Measurements from ENCODE around the gene ZMYND10.
A peak's percentile ranks its signal among the peaks of the same experiment; 100 is the strongest.

The ZMYND10 gene

DNA sequence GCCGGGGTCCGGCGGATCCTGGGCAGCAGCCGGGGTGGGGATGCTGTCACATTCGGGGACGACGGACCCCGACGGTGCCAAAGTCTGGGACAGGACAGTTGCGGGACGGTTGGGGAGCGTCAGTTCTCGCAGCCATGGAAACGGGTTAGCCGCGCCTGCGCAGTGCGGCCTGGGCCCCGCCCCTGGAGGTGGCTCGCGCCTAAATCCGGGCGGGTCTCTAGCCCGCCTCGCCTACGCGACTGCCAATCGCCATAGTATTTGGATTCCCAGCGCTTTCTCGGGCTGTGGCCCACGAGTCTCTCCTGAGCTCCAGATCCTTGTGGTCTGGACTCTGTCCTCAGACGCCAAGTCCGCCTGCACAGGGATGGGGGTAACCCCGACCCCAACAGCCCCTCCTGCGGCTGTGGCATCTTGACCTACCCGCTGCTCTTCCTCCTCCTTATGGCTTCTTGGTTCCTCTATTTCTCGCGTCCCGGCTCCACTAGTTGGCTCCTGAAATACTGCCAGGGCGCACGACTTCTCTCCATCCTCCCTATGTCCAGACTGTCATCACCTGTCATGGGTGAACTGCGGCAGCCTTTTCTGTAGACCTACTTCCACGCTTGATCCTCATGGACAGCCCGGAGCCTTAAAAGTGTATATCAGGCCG, at the start of gene ZMYND10:
Gene ZMYND10, minus strand, starts transcription at position 147 of the 649 bp plus-strand sequence. CDS start 153 bp downstream, outside the sequence.
- Mint-ChIP-seq H3K9me3 (ENCODE audit: low read depth) (no peaks in the 10 kb centered on the region), H3K27ac (no peak within 1 kb of the TSS), H3K27me3 (no peaks in the 10 kb centered on the region), H3K4me1 (ENCODE audit: low read depth) (peaks cover 54% of the 10 kb centered on the region), H3K36me3 (no peaks in the 10 kb centered on the region), H3K4me3 (peak within 1 kb of the TSS; percentile 62)

DNA sequence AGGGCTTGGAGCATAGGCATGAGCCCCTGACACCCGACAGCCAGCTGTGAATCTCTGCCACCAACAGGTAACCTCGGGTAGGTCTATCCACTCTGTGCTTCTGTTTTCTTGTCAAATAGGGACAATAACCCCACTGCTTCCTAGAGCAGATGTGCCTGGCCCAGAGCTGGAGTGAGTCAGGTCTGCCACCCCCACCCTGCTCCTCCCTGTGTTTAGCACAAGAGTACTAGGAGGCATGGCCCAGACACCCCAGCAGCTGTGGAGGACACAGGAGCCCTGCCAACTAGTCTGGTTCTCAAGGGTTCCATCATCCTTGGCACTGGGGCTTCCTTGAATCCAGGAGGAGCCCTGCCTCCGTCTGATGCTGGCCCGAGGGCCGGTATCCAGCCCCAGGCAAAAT, 47.5 kb upstream of the ZMYND10 start:
- Mint-ChIP-seq H3K27me3 (no peaks in the 10 kb centered on the region), H3K36me3 (no peaks in the 10 kb centered on the region), H3K9me3 (ENCODE audit: low read depth) (no peaks in the 10 kb centered on the region), H3K4me1 (ENCODE audit: low read depth) (no peaks in the 10 kb centered on the region), H3K4me3 (no peak overlapping the region), H3K27ac (no peak overlapping the region)

DNA sequence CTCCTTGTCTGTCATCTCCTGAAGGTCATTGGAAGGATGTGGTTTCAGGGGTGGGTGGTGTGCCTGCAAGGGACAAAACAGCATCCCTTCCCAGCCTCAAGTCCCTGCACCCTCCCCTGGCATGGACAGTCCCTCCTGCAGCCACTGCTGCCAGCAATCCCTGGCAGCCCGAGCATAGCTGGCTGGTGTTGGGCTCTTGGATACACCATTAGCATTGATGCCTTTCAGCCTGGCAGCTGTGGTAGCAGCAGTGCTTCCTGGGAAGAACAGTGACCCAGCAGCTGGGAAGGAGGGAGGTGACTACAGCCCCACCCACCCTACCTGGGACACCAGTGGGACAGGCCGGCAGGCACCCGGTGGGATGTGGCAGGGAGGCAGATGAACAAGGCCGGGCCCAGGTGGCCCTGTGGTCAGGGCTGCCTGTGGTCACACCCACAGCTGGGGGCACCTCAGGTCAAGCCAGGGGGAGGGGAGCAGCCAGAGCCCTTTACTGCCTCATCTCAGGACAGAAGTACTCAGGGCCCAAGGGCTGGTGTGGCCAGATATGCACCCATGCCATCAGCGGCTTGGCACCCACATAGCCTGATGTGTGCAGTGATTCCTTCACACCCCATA, 46.7 kb upstream of the ZMYND10 start:
- no peaks in the 10 kb centered on the region for H3K36me3 Mint-ChIP-seq
- H3K27me3 Mint-ChIP-seq: no peaks in the 10 kb centered on the region
- H3K4me1 Mint-ChIP-seq (ENCODE audit: low read depth): no peaks in the 10 kb centered on the region
- H3K9me3 Mint-ChIP-seq (ENCODE audit: low read depth): no peaks in the 10 kb centered on the region
- H3K4me3 Mint-ChIP-seq: no peak overlapping the region
- H3K27ac Mint-ChIP-seq: no peak overlapping the region

DNA sequence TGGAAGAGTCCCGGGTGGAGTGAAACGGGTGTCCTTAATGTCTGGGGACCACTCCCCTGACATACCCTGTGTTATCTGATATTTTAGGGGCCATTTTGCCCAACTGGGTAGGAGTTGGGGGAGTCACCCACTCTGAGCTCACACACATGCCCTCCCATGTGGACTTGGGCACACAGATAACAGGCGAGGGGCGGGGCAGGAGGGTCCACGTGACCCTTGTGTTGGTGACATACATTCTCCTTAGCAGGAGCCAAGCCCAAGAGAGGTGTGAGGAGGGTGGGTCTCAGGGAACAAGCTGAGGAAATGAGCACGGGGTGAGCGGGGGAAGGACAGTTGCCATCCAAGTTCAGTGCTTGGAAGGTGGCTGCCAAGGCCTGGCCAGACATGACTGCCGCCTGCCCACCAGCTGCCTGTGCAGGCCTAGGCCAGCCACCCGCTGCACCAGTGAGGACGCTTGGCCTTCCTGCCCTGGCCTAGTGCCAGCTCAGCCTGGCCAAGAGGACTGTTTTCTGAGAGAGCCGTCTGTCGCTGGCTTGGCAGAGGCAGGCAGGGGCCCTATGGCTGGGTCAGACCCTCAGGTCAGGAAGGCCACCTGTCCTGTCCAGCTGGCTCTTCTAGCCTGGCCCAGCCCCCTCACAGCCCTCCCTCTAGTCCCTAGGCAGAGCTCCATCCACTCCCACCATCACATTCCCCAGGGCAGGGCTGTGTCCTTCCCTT, 45.1 kb upstream of the ZMYND10 start:
- H3K4me3 Mint-ChIP-seq: no peak overlapping the region
- H3K36me3 Mint-ChIP-seq: no peaks in the 10 kb centered on the region
- H3K27ac Mint-ChIP-seq: no peak overlapping the region
- no peaks in the 10 kb centered on the region for H3K4me1 Mint-ChIP-seq (ENCODE audit: low read depth)
- no peaks in the 10 kb centered on the region for H3K27me3 Mint-ChIP-seq
- no peaks in the 10 kb centered on the region for H3K9me3 Mint-ChIP-seq (ENCODE audit: low read depth)

DNA sequence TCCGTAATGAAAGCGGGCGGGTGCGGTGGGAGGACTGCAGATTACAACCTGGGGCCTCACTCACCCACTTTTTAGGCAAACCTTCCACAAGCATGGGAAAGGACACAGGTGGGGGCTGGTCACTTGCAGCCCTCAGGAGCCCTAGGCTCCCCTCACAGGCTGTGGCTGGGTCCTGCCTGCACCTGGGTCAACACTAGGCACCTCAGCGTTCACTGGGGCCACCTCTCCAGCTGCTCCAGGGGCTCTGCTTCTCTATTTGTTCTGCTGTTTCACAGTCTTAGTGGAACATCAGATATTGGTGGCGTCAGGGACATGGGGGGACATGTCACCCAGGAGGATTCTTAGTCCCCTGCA, 43.9 kb upstream of the ZMYND10 start:
- no peaks in the 10 kb centered on the region for H3K4me1 Mint-ChIP-seq (ENCODE audit: low read depth)
- H3K4me3 Mint-ChIP-seq: no peak overlapping the region
- H3K27ac Mint-ChIP-seq: no peak overlapping the region

DNA sequence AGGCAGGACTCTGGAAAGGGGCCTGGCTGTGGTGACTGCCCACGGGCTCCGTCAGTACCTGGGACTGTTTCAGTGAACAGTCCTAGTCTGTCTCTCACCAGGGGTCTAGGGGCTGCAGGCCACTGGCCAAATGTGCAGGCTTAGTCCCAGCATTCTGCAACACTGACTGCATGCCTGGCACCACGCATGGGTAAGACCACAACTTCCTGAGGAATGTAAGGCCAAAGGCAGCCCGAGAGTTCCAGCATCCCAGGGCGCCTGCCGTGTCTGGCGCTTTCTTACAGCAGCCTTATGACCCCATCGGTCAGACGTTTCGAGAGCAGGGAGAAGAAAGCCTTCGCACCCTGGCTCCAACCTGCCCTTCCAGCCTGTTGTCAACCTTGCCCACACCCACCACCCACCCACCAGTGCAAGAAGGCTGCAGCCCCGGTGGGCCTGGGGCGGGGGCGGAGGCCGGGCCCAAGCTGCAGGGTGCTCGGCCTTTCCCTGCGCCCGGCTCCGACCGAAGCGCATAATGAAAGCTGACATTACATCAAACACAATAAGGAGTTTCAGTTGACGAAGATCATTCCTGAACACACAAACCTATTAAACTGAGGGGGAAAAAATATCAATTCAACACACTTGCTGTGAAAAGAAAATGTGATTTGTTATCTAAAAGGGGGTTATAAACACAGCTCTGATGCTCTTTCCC, 43.3 kb upstream of the ZMYND10 start:
- Mint-ChIP-seq H3K4me1 (ENCODE audit: low read depth) (no peaks in the 10 kb centered on the region), H3K27ac (no peak overlapping the region), H3K27me3 (no peaks in the 10 kb centered on the region), H3K4me3 (no peak overlapping the region), H3K36me3 (no peaks in the 10 kb centered on the region), H3K9me3 (ENCODE audit: low read depth) (no peaks in the 10 kb centered on the region)

More for the DNA sequence above, 43.9 kb upstream of the ZMYND10 start:
- no peaks in the 10 kb centered on the region for H3K27me3 Mint-ChIP-seq
- no peaks in the 10 kb centered on the region for H3K9me3 Mint-ChIP-seq (ENCODE audit: low read depth)
- no peaks in the 10 kb centered on the region for H3K36me3 Mint-ChIP-seq

DNA sequence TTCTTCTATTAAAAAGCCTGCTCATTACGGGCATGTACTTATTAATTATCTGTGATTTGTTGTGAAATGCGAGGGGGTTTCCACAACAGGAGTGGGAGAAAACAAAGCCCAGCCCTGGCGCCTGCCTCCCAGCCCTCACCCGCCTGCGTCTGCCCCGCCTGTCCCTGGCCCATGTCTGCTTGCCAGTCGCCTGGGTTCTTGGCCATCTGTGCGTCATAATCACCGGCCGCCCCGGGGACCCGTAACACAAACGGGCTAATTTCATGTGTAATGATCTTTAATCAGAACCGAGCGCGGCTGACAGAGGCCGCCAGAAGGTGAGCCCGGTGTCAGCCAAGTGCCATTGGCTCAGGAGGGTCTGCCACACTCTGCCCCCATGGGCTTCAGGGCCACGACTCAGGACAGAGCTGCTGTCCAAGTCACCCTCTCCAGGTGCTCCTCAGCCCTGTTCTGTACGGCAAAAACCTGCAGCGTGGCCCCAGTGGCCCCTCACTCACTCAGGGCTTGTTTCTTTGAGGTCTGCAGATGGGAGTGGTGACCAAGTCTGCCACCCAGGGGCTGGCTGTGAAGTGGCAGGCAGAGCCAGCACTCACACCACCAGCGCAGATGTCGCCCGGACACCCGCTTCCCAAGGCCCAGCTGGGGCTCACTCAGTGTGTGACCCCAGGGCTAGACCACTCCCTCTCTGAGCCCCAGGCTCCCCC, 42.6 kb upstream of the ZMYND10 start:
- Mint-ChIP-seq H3K4me3 (no peak overlapping the region), H3K9me3 (ENCODE audit: low read depth) (no peaks in the 10 kb centered on the region), H3K27ac (no peak overlapping the region), H3K36me3 (no peaks in the 10 kb centered on the region), H3K27me3 (no peaks in the 10 kb centered on the region), H3K4me1 (ENCODE audit: low read depth) (no peaks in the 10 kb centered on the region)

DNA sequence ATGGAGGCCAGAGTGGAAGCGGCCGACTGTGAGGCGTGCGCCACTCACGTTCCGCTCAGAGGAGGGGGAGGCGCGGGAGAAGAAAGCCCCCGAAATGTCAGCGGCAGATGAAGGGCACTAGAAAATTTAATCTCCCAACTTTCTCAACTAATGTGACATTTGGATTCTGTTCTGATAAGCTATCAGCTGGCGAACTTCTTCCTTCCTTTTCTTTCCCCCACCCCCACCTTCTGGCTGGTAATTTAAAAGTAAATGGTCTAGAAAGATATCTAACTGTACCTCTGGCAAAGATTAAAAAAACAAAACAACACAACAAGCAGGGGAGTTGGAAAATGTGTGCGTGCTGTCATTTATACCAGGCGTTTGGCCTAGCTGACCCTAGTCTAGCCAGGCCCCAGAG, 40.2 kb upstream of the ZMYND10 start:
- Mint-ChIP-seq H3K4me1 (ENCODE audit: low read depth) (no peaks in the 10 kb centered on the region), H3K27me3 (no peaks in the 10 kb centered on the region), H3K9me3 (ENCODE audit: low read depth) (no peaks in the 10 kb centered on the region), H3K4me3 (no peak overlapping the region), H3K36me3 (no peaks in the 10 kb centered on the region), H3K27ac (no peak overlapping the region)

DNA sequence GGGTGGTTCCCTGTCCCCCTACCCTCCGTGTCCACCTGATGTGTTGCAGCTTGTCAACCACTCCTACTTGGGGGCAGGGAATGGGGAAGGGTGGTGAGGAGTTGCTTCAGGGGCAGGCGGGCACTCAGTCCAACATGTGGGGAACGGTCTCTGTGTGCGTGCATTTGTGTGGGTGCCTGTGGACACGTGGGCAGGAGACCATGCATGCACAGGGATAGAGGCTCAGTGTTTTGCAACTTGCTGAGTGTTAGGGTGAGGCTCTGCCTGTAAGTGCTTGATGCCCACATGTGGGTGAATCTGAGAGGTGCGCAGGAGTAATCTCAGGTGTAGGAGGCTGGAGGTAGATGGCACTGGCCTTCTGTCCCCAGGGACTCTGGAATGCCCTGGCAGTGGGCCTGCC, 38.2 kb upstream of the ZMYND10 start:
- no peaks in the 10 kb centered on the region for H3K9me3 Mint-ChIP-seq (ENCODE audit: low read depth)
- no peak overlapping the region for H3K27ac Mint-ChIP-seq
- no peaks in the 10 kb centered on the region for H3K27me3 Mint-ChIP-seq
- H3K4me1 Mint-ChIP-seq (ENCODE audit: low read depth): no peaks in the 10 kb centered on the region
- no peak overlapping the region for H3K4me3 Mint-ChIP-seq
- H3K36me3 Mint-ChIP-seq: no peaks in the 10 kb centered on the region

DNA sequence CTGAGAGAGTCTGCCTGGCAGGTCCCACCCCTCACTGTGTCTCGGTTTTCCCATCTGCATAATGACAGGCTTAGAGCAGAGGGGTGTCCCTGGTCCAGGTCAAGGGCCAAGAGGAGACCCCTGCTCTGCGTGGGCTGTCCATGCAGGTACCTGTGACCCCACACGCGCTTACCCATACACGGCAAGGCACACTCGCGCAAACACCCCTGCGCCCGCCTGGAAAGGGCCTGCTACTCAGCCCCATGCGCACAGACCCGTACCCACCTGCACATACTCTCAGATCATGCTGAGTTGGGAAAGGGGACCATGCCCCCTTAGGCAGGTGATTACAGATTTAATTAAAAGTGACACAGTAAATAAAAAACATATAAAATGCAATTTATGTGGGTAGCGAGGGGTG, 37.2 kb upstream of the ZMYND10 start:
- no peak overlapping the region for H3K27ac Mint-ChIP-seq
- H3K4me3 Mint-ChIP-seq: no peak overlapping the region
- no peaks in the 10 kb centered on the region for H3K4me1 Mint-ChIP-seq (ENCODE audit: low read depth)
- H3K27me3 Mint-ChIP-seq: no peaks in the 10 kb centered on the region
- no peaks in the 10 kb centered on the region for H3K36me3 Mint-ChIP-seq
- no peaks in the 10 kb centered on the region for H3K9me3 Mint-ChIP-seq (ENCODE audit: low read depth)

DNA sequence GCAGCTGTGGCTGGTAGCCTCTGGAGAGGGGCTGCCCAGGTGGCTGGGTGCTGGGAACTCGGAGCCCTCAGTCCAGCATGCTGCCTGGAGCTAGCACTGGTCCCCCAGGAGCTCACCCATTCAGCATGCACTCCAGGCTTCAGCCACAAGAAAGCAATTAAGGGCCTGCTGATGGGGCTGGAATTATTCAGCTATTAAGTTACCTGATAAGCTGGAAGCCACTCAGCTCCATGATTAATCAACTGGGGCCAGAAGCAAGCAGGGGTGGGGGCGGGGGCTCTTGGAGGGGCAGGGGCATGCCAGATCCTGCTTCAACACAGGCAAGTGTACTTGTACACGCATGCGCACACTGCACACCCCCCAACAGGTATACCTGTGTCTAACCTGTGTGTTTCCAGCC, 35.9 kb upstream of the ZMYND10 start:
- H3K27me3 Mint-ChIP-seq: no peaks in the 10 kb centered on the region
- no peaks in the 10 kb centered on the region for H3K4me1 Mint-ChIP-seq (ENCODE audit: low read depth)
- H3K27ac Mint-ChIP-seq: no peak overlapping the region
- H3K4me3 Mint-ChIP-seq: no peak overlapping the region
- H3K9me3 Mint-ChIP-seq (ENCODE audit: low read depth): no peaks in the 10 kb centered on the region
- no peaks in the 10 kb centered on the region for H3K36me3 Mint-ChIP-seq

DNA sequence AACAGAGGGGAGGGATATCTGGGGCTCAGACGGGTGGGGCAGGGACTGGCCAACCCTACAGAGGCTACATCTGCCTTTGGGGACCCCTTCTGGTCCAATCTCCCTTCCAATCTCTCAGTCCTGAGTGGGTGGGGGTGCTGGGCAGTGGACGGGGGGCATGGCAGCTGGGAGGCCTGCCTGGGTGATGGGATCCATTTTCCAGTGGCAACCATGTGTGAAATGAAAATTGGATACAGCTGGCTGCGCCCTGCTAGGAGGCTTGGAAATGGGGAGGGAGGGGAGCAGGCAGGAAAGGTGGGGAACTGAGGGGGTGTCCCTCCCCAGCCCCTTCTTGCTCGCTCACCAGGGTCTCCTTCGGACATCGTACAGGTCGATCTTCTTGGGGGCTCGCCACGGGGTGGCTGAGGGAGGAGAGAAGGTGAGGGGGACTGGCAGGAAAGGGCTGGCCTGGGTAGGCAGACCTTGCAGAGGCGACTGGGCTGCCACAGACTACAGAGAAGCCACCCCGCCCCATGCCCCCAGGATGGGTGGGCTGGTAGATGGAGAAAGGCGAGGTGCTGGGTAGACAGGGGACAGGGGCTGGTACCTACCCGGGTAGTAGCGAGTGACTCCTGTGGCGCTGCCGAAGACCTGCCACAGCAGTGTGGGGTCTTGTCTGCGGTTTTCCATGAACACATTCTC, 35.0 kb upstream of the ZMYND10 start:
- Mint-ChIP-seq H3K36me3 (no peaks in the 10 kb centered on the region), H3K4me1 (ENCODE audit: low read depth) (no peaks in the 10 kb centered on the region), H3K27me3 (no peaks in the 10 kb centered on the region), H3K9me3 (ENCODE audit: low read depth) (no peaks in the 10 kb centered on the region), H3K27ac (no peak overlapping the region), H3K4me3 (no peak overlapping the region)

DNA sequence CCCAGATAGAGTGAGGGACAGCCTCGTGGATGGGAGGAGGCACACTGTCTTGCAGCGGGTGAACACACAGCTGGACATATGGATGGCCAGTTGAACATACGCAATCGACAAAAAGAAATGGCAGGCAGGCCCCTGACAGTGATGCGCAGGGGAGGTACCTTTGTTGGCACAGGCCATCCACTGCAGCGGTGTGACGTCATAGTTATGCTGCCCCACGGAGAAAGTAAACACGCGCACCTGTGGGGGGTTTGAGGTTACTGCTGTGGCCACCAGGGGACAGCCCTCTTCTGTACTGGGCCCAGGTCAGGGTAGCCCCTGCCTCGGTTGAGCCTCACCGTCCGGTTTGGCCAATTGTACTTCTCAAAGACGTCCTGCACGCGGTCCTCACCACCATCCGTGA, 33.2 kb upstream of the ZMYND10 start:
- no peaks in the 10 kb centered on the region for H3K4me1 Mint-ChIP-seq (ENCODE audit: low read depth)
- no peak overlapping the region for H3K27ac Mint-ChIP-seq
- no peaks in the 10 kb centered on the region for H3K9me3 Mint-ChIP-seq (ENCODE audit: low read depth)
- H3K36me3 Mint-ChIP-seq: no peaks in the 10 kb centered on the region
- no peak overlapping the region for H3K4me3 Mint-ChIP-seq
- H3K27me3 Mint-ChIP-seq: no peaks in the 10 kb centered on the region

DNA sequence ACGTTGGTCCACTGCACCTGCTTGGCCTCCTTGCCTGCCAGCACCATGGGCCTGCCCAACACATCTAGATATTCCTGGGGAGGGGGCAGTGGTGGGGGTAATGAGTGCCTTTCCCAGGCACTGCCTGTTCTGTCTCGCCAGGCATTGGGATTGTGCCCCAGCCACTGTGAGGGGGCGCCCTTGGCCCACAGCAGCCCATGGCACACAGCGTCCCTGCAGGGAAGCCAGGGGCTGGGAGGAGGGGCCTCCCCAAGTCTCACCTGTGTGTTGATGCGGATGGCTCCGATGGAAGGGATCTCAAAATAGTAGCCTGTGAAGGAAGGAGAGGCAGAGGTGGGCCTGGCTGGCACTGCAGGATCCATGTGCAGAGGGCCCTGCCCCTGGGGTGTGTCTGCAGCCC, 32.5 kb upstream of the ZMYND10 start:
- Mint-ChIP-seq H3K4me3 (no peak overlapping the region), H3K9me3 (ENCODE audit: low read depth) (no peaks in the 10 kb centered on the region), H3K27ac (no peak overlapping the region), H3K4me1 (ENCODE audit: low read depth) (peaks cover 2% of the 10 kb centered on the region), H3K27me3 (no peaks in the 10 kb centered on the region), H3K36me3 (no peaks in the 10 kb centered on the region)
